Epithelial cell of prostate (primary cell): Measurements from ENCODE around the gene DYNC1I2.

ENCODE experiments used
- DNase-seq: peaks from one replicate; pipeline ENCODE4 v3.0.0-alpha.2; 2011; ENCODE audit warnings: low read depth, low spot score
- H3K27ac ChIP-seq: fragments of 450-650 bp; 2 replicates; pipeline ENCODE4 v1.5.1; 2017; ENCODE audit warnings: mild to moderate bottlenecking

Gene DYNC1I2

DNA sequence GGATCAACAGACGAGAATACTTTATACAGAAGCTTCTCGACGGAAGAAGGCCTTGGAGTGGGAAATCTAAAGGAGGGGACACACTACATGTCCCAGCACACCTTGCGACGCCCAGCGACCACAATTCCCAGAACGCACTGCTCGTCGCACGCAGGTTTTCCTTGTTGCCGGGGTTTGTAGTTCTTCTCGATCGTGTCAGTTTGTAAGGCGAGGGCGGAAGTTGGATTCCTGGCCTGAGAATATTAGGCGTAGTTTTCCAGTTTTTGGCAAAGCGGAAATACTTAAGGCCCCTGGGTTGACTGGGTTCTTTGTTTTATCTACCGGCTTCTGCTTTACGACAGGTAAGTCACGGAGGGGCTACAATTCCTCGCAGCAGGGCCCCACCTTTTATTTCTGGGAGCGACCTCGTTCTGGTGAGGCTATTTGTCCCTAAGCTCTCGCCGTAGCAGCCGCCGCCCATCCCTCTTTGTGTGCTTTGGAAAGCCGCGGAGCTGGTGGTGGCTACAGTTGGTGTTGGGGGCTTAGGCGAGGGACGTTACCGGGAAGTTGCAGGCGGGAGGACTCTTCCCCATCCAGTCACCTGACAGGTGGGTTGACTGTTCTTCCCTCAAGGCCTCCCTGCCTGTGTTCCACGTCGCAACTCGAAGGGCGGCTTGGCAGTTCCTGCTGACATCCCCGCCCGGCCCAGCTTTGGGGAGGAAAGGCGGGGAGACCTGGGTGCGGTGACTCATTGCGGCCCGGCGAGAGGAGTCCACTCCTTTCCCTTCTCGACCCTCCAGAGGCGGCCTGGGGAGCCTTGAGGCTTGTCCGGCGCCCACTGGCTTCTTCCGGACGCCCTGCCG, at the start of gene DYNC1I2:
Gene DYNC1I2, plus strand, starts transcription at position 183 of the 842 bp plus-strand sequence. CDS start 2,687 bp downstream, outside the sequence.
- peak; percentile 68 for DNase-seq

DNA sequence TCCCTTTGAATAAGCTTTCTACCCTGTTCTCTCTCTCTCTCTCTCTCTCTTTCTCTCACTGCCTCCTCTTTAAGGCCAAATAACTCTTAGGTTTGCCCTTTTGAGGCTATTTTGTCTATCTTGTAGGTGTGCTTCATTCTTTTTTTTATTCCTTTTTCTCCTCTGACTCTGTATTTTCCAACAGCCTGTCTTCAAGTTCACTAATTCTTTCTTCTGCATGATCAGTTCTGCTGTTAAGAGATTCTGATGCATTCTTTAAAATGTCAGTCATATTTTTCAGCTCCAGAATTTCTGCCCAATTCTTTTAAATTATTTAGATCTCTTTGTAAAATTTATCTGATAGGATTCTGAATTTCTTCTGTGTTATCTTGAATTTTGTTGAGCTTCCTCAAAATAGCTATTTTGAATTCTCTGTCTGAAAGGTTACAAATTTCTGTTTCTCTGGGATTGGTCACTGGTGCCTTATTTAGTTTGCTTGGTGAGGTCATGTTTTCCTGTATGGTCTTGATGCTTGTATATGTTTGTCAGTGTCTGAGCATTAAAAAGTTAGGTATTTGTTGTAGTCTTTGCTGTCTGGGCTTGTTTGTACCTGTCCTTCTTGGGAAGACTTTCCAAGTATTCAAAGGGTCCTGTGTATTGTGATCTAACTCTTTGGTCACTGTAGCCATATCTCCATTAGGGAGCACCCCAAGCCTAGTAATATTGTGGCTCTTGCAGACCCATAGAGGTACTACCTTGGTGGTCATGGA, 35.4 kb upstream of the DYNC1I2 start:
- peak overlapping the region; percentile 70 for H3K27ac ChIP-seq

More for the DNA sequence above, at the start of gene DYNC1I2:
- peak within 1 kb of the TSS; percentile 85 for H3K27ac ChIP-seq

DNA sequence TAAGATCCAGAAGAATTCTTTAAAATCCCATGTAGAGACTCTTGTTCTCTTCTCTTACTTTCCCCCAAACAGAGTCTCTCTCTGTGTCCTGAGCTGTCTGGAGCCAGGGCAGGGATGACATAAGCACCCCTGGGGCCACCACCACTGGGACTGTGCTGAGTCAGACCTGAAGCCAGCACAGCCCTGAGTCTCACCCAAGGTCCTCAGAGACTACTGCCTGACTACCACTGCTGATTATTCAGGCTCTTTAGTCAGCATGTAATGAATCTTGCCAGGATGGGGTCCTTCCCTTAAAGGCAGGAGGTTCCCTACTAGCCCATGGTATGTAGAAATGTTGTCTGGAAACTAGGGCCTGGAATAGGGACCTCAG, 34.9 kb upstream of the DYNC1I2 start:
- DNase-seq, result peak; percentile 45
- peak overlapping the region; percentile 70 for H3K27ac ChIP-seq

More for the DNA sequence above, 35.4 kb upstream of the DYNC1I2 start:
- peak; percentile 36 for DNase-seq

DNA sequence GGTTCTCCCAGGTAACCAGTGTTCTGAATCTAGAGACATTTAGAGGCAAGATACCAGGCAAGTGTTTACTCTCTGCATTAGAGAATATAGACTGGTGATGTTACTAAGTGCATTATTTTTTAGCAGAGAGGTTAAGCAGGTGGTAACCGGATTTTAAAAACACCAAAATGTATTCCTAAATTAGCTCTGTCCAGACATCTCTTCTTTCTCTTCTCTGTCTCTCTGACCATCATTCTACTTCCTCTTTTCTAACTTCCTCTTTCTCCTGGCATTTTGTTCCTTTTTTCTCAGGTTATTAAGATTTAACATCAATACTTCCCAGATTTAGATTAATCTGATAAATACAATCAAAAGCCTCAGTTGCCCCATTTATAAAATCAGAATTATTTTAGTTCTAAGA, 31.7 kb upstream of the DYNC1I2 start:
- no peak for DNase-seq
- H3K27ac ChIP-seq, result no peak overlapping the region

DNA sequence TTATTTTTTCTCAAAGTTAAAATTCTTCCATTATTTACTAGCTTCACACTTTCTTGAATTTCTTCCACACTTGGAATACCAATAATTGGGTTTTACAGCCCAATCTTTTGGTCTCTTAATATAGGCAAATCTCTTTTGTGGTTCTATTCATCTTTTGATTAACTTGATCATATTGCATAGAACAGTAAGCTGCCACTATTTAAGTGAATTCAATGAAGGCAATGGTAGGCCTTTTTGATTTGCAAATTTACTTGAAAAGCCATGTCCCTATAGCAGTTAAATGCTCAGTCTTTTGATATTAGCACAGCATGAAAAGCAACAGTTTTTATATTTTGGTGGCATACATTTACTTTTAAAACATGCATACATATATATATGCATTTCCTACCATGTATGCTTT, 20.2 kb upstream of the DYNC1I2 start:
- no peak for DNase-seq
- H3K27ac ChIP-seq, result no peak overlapping the region

DNA sequence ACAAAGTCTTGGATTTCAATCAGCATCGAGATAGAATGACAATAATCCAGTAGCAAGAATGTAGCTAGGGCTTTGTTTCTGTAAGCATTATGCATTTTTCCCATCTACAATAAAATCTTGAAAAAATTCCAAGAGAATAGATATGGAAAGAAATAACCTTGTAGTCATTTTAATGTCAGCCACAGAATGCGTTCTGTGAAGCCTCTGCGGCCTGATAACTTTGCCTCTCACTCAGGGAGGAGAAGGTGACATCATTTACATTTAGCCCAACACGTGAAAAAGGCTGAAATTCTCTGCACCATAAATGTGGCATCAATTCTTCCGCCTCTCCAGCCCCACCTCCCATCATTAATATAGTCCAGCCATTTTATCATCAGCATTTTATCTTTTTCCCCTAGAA, 19.1 kb upstream of the DYNC1I2 start:
- no peak overlapping the region for H3K27ac ChIP-seq

DNA sequence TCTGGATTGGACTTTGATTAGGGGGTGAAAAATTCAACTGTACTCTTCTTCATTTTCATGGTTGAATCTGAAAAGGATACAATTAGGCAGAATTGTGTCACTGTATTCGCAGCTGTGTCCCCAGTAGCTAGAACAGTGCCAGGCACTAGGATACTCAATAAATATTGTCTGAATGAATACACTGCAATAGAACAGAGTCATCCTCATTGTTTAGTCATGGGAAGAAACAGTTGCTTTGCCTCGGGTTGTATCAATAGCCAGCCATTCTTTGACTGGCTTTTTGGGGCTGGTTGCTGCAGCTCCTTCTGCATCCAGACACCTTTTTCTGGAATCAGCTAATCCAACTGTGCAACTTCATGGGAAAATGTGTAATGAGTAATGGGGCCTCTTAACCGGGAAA, 18.1 kb upstream of the DYNC1I2 start:
- DNase-seq, result no peak
- H3K27ac ChIP-seq, result no peak overlapping the region

More for the DNA sequence above, 19.1 kb upstream of the DYNC1I2 start:
- DNase-seq, result no peak

DNA sequence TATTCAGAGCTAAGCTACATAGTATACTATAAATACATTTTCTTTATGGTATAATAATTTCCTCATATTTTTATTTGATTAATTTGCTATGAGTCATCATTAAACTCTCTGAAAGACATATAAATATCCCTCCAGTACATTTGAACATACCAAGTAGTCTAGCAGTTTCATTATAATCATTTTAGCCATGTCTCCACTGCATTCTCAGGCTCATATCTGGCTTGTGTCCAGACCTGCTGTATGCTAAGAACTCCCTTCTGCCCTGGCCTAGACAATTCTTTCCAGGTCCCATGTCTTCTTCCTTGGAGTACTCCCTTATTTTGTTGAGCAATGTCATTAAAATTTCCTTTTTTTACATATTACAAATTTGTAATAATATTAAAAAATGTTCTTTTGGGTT, 16.6 kb upstream of the DYNC1I2 start:
- no peak overlapping the region for H3K27ac ChIP-seq

DNA sequence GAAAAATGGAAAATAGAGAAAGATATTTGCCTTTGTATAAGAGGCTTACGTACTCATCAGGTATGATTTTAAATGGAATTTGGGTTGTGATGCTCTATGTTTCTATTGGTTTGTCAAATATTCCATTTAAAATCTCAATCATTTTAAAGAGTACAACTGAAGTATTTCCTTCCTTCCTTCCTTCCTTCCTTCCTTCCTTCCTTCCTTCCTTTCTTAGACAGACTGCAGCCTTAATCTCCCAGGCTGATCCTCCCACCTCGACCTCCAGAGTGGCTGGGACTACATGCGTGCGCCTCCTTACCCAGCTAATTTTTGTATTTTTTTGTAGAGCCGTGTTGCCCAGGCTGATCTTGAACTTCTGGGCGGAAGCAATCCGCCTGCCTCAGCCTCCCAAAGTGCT, 15.4 kb upstream of the DYNC1I2 start:
- DNase-seq, result no peak
- no peak overlapping the region for H3K27ac ChIP-seq

More for the DNA sequence above, 16.6 kb upstream of the DYNC1I2 start:
- DNase-seq, result no peak

DNA sequence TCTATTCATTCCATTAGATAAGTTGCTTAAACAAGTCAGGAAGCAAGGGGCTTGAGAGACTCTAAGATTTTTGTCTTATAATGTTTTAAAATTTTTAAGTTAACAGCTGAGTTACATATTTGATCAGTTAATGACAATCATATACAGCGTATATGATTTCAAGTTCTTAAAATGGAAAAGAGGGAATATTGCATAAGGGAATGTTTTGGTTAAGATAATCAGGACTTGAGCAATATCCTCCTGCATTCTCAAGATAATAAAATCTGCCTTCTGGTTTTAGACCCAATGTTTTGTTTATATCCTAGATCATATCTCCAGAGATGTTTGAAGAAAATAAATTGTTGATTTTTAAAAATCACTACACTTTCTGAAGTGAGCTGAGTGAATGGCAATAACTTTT, 13.4 kb upstream of the DYNC1I2 start:
- no peak overlapping the region for H3K27ac ChIP-seq
- DNase-seq, result no peak

DNA sequence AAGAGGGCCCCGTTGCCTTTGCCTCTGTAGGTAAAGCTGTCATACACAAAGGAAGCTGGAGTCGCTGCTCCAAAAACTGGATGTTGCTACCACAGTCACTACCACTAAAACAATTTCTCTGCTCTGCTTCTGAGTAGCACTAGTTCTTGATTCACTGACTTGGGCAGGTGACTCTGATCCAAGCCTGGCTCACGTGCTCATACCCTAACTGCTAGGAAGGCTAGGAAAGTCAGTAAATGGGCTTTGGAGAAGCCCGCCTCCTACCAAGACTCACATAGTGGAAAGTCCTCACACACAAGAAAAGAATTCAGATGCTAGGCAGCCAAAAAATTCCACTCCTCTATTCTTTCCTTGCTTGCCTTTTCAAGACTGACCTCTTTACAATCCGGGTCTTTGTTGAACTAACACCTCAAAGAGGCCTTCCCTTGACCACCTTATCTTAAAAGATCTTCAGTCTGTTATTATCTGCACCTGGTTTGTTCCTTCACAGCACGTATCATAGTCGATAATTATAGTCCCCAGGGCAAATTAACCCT, 11.4 kb upstream of the DYNC1I2 start:
- H3K27ac ChIP-seq, result no peak overlapping the region
- DNase-seq, result no peak

DNA sequence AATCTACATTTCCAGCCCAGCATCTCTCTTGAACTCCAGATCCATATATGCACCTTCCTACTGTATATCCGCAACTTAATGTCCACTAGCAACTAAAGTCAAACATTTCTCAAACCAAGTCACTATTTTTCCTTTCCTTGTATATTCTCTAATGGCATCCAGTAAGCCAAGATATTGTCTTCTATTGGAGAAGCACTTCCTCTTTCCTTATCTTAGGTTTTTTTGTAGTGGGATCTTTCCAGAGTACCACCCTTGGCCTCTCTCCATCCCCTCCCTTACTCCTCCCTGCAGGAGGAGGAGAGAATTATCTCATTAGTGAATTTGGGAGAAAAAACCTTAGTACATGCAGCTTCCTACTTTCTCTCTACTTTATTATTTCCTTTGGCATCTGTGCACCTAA, 8.7 kb upstream of the DYNC1I2 start:
- no peak overlapping the region for H3K27ac ChIP-seq
- no peak for DNase-seq

DNA sequence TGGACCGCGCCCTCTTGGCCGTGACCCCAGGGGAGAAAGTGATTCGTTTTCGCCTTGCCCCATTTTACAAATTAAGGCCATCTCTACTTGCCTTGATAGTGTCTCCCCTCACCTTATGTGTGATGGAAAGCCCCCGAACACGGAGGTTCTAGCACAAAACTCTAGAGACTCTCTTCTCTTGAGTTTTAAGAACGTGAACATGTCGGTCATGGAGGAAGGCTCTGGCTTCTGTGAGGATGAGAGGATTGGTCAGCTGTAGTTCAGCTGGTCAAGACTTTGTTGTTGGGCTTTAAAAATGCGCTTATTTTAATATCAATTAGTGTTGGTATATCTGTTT, 828 bp downstream of the DYNC1I2 start:
- peak overlapping the region; percentile 85 for H3K27ac ChIP-seq
- no peak for DNase-seq

DNA sequence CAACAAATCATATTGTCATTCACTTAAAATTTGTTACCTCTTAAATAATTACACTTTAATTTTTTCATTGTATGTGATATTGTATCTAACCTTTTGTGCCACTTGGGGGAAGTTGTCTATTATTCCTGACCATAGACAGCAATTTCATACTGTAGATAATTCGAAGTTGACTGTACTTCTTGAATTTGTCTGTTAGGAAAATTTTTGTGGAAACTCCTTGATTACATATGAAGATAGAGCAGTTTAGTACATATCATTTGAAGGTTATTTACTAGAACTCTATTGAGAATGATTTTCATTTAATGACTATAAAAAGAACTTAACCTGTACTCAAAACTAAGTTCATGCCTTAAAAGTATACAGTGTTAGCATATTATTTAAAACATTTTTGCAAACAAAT, 5.1 kb downstream of the DYNC1I2 start:
- DNase-seq, result no peak
- no peak overlapping the region for H3K27ac ChIP-seq

DNA sequence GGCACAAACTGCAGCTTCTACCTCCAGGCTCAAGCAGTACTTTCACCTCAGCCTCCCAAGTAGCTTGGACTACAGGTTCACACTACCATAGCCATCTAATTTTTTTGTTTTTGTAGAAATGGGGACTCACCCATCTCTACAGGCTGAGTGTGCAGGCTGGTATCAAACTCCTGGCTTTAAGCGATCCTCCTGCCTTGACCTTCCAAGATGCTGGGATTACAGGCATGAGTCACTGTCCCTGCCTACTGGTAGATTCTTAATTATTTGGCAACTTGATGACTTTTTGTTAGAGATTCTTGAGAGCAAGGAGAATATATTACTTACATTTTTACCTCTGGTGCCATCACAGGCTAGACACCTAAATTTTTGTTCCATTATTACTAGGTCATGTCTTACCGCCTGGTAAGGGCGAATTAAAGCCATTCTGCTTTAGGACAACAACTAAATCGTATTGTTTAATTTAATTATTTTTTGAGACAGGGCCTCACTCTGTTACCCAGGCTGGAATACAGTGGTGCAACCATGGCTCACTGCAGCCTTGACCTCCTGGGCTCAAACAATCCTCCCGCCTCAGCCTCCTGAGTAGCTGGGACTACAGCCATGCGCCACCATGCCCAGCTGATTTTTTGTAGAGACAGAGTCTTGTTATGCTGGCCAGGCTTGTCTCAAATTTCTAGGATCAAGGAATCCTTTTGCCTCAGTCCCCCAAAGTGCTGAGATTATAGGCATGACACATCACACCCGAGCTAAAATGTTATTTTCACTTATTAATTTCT, 15.7 kb downstream of the DYNC1I2 start:
- H3K27ac ChIP-seq, result no peak overlapping the region
- DNase-seq, result no peak

DNA sequence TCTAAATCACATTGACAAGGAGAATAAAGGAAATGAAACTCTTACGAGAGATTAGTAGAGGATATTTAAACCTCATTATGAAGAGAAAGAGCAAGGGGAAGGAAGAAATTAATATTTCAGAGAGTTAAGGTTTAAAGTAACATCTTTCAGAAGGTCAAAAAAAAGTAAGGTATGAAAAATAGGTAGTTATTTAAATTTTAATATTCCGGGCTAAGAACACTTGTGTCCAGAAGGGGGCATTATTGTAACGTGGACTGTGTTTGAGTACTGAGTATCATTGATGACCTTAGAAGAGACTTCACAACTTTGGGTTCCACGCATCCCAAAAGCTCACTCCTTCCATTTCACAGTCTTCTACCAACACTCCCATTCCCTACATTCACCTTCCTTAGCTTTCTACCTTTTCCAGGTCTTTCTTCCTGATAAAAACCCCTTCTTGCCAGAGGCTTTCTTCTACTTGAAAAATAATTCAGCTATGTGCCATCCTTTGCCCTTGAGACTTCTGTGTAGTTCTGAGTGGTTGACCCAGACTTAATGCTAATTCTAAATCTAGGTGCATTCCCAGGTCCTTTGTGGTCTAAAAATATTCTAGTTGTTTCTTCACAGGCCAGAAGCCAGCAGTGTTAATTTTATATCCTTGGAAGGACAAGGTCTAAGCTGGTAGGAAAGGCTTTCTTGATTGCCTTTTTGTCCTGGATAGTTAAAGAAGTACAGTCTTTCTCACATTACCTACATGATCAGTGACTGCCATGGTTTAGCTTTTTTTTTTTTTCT, 16.5 kb downstream of the DYNC1I2 start:
- DNase-seq, result no peak
- no peak overlapping the region for H3K27ac ChIP-seq

DNA sequence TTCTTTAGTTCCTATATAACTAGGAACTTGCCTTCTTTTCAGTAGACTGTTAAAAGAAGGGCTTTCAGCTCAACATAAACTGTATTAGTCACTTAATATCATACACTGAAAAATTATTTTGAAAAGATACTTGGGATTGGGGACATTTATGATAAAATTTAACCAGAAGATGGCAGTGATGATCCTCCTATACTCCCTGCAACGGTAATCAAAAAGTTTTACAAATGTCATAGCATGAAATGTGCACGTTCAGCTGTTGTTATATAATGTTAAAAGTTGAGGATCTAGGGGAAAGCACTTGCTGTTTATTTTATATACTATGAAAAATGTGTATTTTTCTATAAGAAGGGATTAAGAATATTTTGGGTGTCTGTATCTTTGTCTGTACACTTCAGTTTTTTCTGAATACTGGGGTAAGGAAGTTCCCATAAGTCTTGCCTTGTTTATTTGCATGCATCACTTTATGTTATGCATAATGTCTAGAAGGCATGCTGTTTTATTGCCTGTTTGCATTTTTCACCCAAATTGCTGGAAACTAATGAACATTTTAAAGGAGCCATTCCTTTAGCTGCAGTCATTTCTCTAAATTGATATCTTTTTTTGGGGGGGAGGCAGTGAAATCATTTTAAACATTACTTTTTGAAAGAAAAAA, 19.0 kb downstream of the DYNC1I2 start:
- H3K27ac ChIP-seq, result no peak overlapping the region
- no peak for DNase-seq

DNA sequence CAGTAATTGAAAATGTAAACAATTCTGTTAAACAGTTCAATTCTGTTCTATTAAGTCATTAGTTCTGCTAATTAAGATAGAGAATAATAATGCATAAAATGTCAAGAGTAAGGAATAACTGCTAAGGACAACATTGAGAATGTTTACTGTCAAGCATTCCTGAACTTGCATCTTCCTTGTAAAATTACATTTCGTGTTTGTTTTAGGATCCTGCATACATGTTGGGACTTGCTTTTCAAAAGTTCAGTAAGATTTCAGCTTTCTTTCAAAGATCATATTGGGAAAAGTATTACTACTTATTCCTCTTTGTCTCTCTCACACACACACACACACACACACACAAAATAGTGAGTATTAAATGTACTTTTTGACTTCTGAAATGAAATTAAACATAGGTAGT, 20.5 kb downstream of the DYNC1I2 start:
- no peak for DNase-seq
- peak overlapping the region; percentile 60 for H3K27ac ChIP-seq

DNA sequence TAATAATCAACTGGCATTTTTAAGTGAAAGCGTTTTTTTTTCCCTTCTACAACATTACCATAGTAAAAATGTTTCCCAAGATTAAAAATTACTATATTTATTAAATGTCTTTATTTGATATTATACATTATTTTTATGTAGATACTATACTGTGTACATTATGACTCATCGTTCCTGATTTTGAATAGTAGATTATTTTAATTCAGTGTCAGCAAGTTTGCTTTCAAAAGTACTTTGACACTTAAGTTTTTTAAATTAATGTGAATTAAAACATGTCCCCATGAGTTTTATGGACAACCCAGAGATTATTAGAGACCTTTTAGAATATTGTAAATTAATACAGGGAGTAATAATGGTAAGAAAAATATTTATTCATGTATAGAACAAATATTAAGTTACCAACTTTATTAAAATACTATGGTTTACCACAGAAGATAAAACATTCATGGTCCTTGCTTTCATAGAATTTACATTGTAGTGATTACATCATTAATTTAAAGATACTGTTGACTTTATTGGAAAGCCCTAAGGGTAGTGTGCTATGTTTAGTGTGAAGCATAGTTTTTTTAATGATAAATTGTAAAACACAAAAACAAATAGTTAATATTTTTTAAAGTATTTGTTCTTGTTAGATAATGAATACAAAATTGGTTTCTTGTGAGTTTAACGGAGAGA, 21.9 kb downstream of the DYNC1I2 start:
- no peak overlapping the region for H3K27ac ChIP-seq
- DNase-seq, result no peak
